Naive thymus-derived CD8-positive, alpha-beta T cell (primary cell): ENCODE data around the gene ANKRD16. TPM values are rescaled to one million over a fixed set of nuclear protein-coding genes. Genes with fewer than 3 reads are reported as not detected.
A peak's percentile ranks its signal among the peaks of the same experiment; 100 is the strongest.
"Not testable (repeated sequence)": the region's sequence is repeated elsewhere in the genome, so short reads cannot be mapped to it uniquely, and the experiment has no call there.

Source experiments
- ATAC-seq, 2 donors: fragments of 150-1000 bp; cut with Tn5 transposase in 1 of 2; sonication (Bioruptor Pico), chemical (Tn5 transposase) in 1 of 2; 1 replicate in 1 of 2; 2 replicates in 1 of 2; pipeline ENCODE4 v1.10.0; 2021; ENCODE audit warnings: mild to moderate bottlenecking in 2 of 2, moderate library complexity in 2 of 2
- POLR2A ChIA-PET: fragments of 350-600 bp; sonication (Branson Sonifier 250); formaldehyde crosslinking; loops from one replicate; lab custom pipeline; 2021; ENCODE audit warnings: antibody characterized with exemption; lab: Charles Lee
- DNase-seq, 10 donors: peaks; one replicate each; pipeline versions ENCODE4 v3.0.0 to v3.0.0-alpha.2; 2020 to 2022
- H3K27ac Mint-ChIP-seq, 10 donors: one replicate each; pipeline ENCODE4 v1.8.0; 2020 to 2022; ENCODE audit warnings: mild to moderate bottlenecking in 10 of 10, mixed read lengths in 10 of 10, moderate library complexity in 4 of 10, inconsistent platforms in 1 of 10
- H3K27me3 Mint-ChIP-seq, 5 donors: one replicate each; pipeline ENCODE4 v1.8.0; 2021 to 2022; ENCODE audit warnings: mixed read lengths in 5 of 5
- H3K36me3 Mint-ChIP-seq, 3 donors: one replicate each; pipeline ENCODE4 v1.8.0; 2020 to 2022; ENCODE audit warnings: mixed read lengths in 3 of 3, mild to moderate bottlenecking in 2 of 3, inconsistent platforms in 1 of 3
- H3K4me1 Mint-ChIP-seq, 4 donors: one replicate each; pipeline ENCODE4 v1.8.0; 2021 to 2022; ENCODE audit warnings: mixed read lengths in 4 of 4
- H3K4me3 Mint-ChIP-seq, 10 donors: one replicate each; pipeline ENCODE4 v1.8.0; 2020 to 2022; ENCODE audit warnings: mild to moderate bottlenecking in 10 of 10, mixed read lengths in 10 of 10, moderate library complexity in 6 of 10, inconsistent platforms in 1 of 10
- H3K9me3 Mint-ChIP-seq, 9 donors: one replicate each; pipeline ENCODE4 v1.8.0; 2020 to 2022; ENCODE audit warnings: mixed read lengths in 9 of 9, mild to moderate bottlenecking in 3 of 9, inconsistent platforms in 1 of 9, moderate library complexity in 1 of 9
- polyA plus RNA-seq, 3 donors: library from polyadenylated mRNA; unstranded; fragments of 300-500 nt; fragmentation: Illumina TruSeq; gene quantifications; one replicate each; pipeline ENCODE4 v1.2.3, GENCODE V29; 2021
- total RNA-seq, 8 experiments: library from RNA in 2 of 8; stranded (reverse) in 2 of 8; gene quantifications; one replicate each; pipeline ENCODE4 v1.2.3 and lab custom pipeline; 2021 to 2026

The ANKRD16 gene
- total and polyA plus RNA-seq, 5 experiments from 2014 or later = 3.0 to 9.2 (median 5.9) TPM

- peak overlapping the region; percentile 75 to 92 (median 85) for H3K27ac Mint-ChIP-seq
- POLR2A ChIA-PET = interaction anchor here (0.6 to 1.9 kb wide), 13 partner anchors 14 to 1302 kb away, joined by 3 to 20 read pairs (median 4); partner anchors contain the start of genes GDI2, IL15RA, PFKFB3 and TASOR2
- ATAC-seq (peak; percentile 2 to 7), DNase-seq (peak in 4 of 10 donors; percentile 7 to 32 (median 14))
- H3K4me3 Mint-ChIP-seq = peak overlapping the region; percentile 81 to 96 (median 94)
- no peaks in the 10 kb centered on the region for H3K27me3 Mint-ChIP-seq
- peaks cover 32 to 60% (median 57%) of the 10 kb centered on the region in 4 donors for H3K4me1 Mint-ChIP-seq
- H3K36me3 Mint-ChIP-seq = peaks cover 3 to 34% (median 5%) of the 10 kb centered on the region in 3 donors
- no peaks in the 10 kb centered on the region for H3K9me3 Mint-ChIP-seq
Observed at GRCh38 chr10:5890452-5890915, 791 bp upstream of the ANKRD16 start.

- Mint-ChIP-seq H3K27ac (peak overlapping the region; percentile 45 to 89 (median 79)), H3K4me1 (peaks cover 28 to 54% (median 47%) of the 10 kb centered on the region in 4 donors), H3K4me3 (peak overlapping the region; percentile 85 to 97 (median 93)), H3K36me3 (peaks cover 5 to 29% (median 7%) of the 10 kb centered on the region in 3 donors), H3K27me3 (no peaks in the 10 kb centered on the region), H3K9me3 (no peaks in the 10 kb centered on the region)
- DNase-seq = peak; percentile 16 to 68 (median 40)
- peak; percentile 26 to 43 for ATAC-seq
- POLR2A ChIA-PET = interaction anchor here (0.5 to 1.9 kb wide), 11 partner anchors 15 to 314 kb away, joined by 3 to 20 read pairs (median 4); partner anchors contain the start of genes GDI2, IL15RA, PFKFB3 and TASOR2
Observed at GRCh38 chr10:5888843-5889623, 660 bp downstream of the ANKRD16 start.

- Mint-ChIP-seq H3K9me3 (no peaks in the 10 kb centered on the region), H3K27me3 (no peaks in the 10 kb centered on the region), H3K36me3 (peaks cover 5 to 32% (median 11%) of the 10 kb centered on the region in 3 donors), H3K4me3 (peak overlapping the region; percentile 81 to 97 (median 92)), H3K27ac (peak overlapping the region in 9 of 10 donors; percentile 45 to 89 (median 81)), H3K4me1 (peaks cover 26 to 51% (median 43%) of the 10 kb centered on the region in 4 donors)
- POLR2A ChIA-PET = interaction anchor here (1.1 to 1.6 kb wide), 3 partner anchors 72 to 112 kb away, joined by 3 to 9 read pairs (median 3); partner anchors contain the start of gene GDI2
- ATAC-seq (no peak), DNase-seq (peak in 1 of 10 donors; percentile 5)
Observed at GRCh38 chr10:5888351-5888750, 1.3 kb downstream of the ANKRD16 start.

GRCh38 chr10:5887641-5888040 is 2.1 kb downstream of the ANKRD16 start:
- H3K9me3 Mint-ChIP-seq = no peaks in the 10 kb centered on the region
- peak overlapping the region in 5 of 10 donors; percentile 88 to 95 (median 92) for H3K4me3 Mint-ChIP-seq
- no peak for DNase-seq
- peaks cover 5 to 38% (median 14%) of the 10 kb centered on the region in 3 donors for H3K36me3 Mint-ChIP-seq
- no peaks in the 10 kb centered on the region for H3K27me3 Mint-ChIP-seq
- H3K4me1 Mint-ChIP-seq = peaks cover 25 to 48% (median 38%) of the 10 kb centered on the region in 4 donors
- POLR2A ChIA-PET = interaction anchor here (1.1 to 1.6 kb wide), 3 partner anchors 72 to 111 kb away, joined by 3 to 9 read pairs (median 3); partner anchors contain the start of gene GDI2
- peak overlapping the region in 1 of 10 donors; percentile 68 for H3K27ac Mint-ChIP-seq
- ATAC-seq = no peak

GRCh38 chr10:5887029-5887428 is 2.7 kb downstream of the ANKRD16 start:
- H3K4me3 Mint-ChIP-seq = peak overlapping the region in 1 of 10 donors; percentile 52
- ATAC-seq (no peak), DNase-seq (no peak)
- H3K27me3 Mint-ChIP-seq = no peaks in the 10 kb centered on the region
- H3K4me1 Mint-ChIP-seq = peaks cover 22 to 42% (median 32%) of the 10 kb centered on the region in 4 donors
- H3K36me3 Mint-ChIP-seq = peaks cover 5 to 44% (median 18%) of the 10 kb centered on the region in 3 donors
- H3K27ac Mint-ChIP-seq = no peak overlapping the region
- no peaks in the 10 kb centered on the region for H3K9me3 Mint-ChIP-seq
- POLR2A ChIA-PET = interaction anchor here (0.6 to 0.7 kb wide), 3 partner anchors 74 to 222 kb away, joined by 3 to 5 read pairs (median 5); partner anchors contain the start of gene GDI2

- Mint-ChIP-seq H3K4me1 (peaks cover 12 to 28% (median 19%) of the 10 kb centered on the region in 4 donors), H3K27me3 (no peaks in the 10 kb centered on the region), H3K4me3 (no peak overlapping the region), H3K36me3 (peaks cover 5 to 54% (median 18%) of the 10 kb centered on the region in 3 donors), H3K27ac (no peak overlapping the region), H3K9me3 (no peaks in the 10 kb centered on the region)
- POLR2A ChIA-PET = interaction anchor here (0.7 to 1.4 kb wide), 2 partner anchors 72 kb away, joined by 3 read pairs; partner anchors contain the start of gene GDI2
- DNase-seq = no peak
- no peak for ATAC-seq
Observed at GRCh38 chr10:5885619-5886018, 4.1 kb downstream of the ANKRD16 start.

GRCh38 chr10:5882961-5883360 is 6.7 kb downstream of the ANKRD16 start:
- DNase-seq (no peak), ATAC-seq (no peak)
- Mint-ChIP-seq H3K4me1 (peaks cover 4 to 17% (median 9%) of the 10 kb centered on the region in 4 donors), H3K27ac (no peak overlapping the region), H3K9me3 (no peaks in the 10 kb centered on the region), H3K4me3 (no peak overlapping the region), H3K27me3 (no peaks in the 10 kb centered on the region), H3K36me3 (peaks cover 5 to 79% (median 22%) of the 10 kb centered on the region in 3 donors)
- POLR2A ChIA-PET = no interaction called here

- H3K9me3 Mint-ChIP-seq, H3K4me3 Mint-ChIP-seq, DNase-seq, H3K27me3 Mint-ChIP-seq, ATAC-seq: not testable (repeated sequence)
- peaks cover 4 to 12% (median 8%) of the 10 kb centered on the region in 4 donors for H3K4me1 Mint-ChIP-seq
- POLR2A ChIA-PET = interaction anchor here (1.2 to 1.3 kb wide), 2 partner anchors 9 to 13 kb away, joined by 4 to 5 read pairs; partner anchors contain the start of gene FBH1
- H3K27ac Mint-ChIP-seq = peak overlapping the region in 1 of 10 donors; percentile 27
- H3K36me3 Mint-ChIP-seq = peaks cover 0 to 63% (median 14%) of the 10 kb centered on the region in 3 donors
Observed at GRCh38 chr10:5877041-5877440, 12.7 kb downstream of the ANKRD16 start.

- H3K9me3 Mint-ChIP-seq = no peaks in the 10 kb centered on the region
- POLR2A ChIA-PET = interaction anchor here (1.2 kb wide), 1 partner anchor 14 kb away, joined by 4 read pairs; the partner anchor contains the start of gene FBH1
- peaks cover 4 to 12% (median 8%) of the 10 kb centered on the region in 4 donors for H3K4me1 Mint-ChIP-seq
- H3K36me3 Mint-ChIP-seq = peaks cover 0 to 57% (median 17%) of the 10 kb centered on the region in 3 donors
- H3K4me3 Mint-ChIP-seq = no peak overlapping the region
- ATAC-seq = no peak
- no peaks in the 10 kb centered on the region for H3K27me3 Mint-ChIP-seq
- H3K27ac Mint-ChIP-seq = peak overlapping the region in 2 of 10 donors; percentile 3 to 74
- DNase-seq = no peak
Observed at GRCh38 chr10:5876181-5876768, 13.4 kb downstream of the ANKRD16 start.

- peaks cover 0 to 2% (median 0%) of the 10 kb centered on the region in 9 donors for H3K9me3 Mint-ChIP-seq
- DNase-seq (peak; percentile 34 to 76 (median 64)), ATAC-seq (peak; percentile 90 to 95)
- peak overlapping the region in 8 of 10 donors; percentile 13 to 81 (median 48) for H3K4me3 Mint-ChIP-seq
- H3K36me3 Mint-ChIP-seq = peaks cover 2 to 43% (median 24%) of the 10 kb centered on the region in 3 donors
- H3K27me3 Mint-ChIP-seq = no peaks in the 10 kb centered on the region
- peak overlapping the region in 7 of 10 donors; percentile 4 to 75 (median 18) for H3K27ac Mint-ChIP-seq
- POLR2A ChIA-PET = interaction anchor here (1.4 to 2.0 kb wide), 2 partner anchors 16 to 60 kb away, joined by 4 to 7 read pairs; partner anchors contain the start of genes ANKRD16 and GDI2
- H3K4me1 Mint-ChIP-seq = peaks cover 4 to 12% (median 6%) of the 10 kb centered on the region in 4 donors
Observed at GRCh38 chr10:5873515-5873995, 16.1 kb downstream of the ANKRD16 start.

GRCh38 chr10:5871596-5871995 is 18.1 kb downstream of the ANKRD16 start:
- peaks cover 4 to 26% (median 20%) of the 10 kb centered on the region in 3 donors for H3K36me3 Mint-ChIP-seq
- H3K9me3 Mint-ChIP-seq = peaks cover 0 to 4% (median 0%) of the 10 kb centered on the region in 9 donors
- peaks cover 6 to 22% (median 7%) of the 10 kb centered on the region in 4 donors for H3K4me1 Mint-ChIP-seq
- no peak for ATAC-seq
- no peak for DNase-seq
- H3K27ac Mint-ChIP-seq = no peak overlapping the region
- H3K27me3 Mint-ChIP-seq = no peaks in the 10 kb centered on the region
- H3K4me3 Mint-ChIP-seq = no peak overlapping the region
- POLR2A ChIA-PET = no interaction called here
